Caco-2 (cell line): ENCODE results near the gene LMX1B. TPM values are rescaled to one million over a fixed set of nuclear protein-coding genes. Genes with fewer than 3 reads are reported as not detected.

Experiments used
- BruUV-seq: library from RNA; stranded (reverse); fragments of 400-500 nt; replicated peaks from 2 replicates; lab custom pipeline; 2021; lab: Mats Ljungman, UMichigan
- CTCF ChIA-PET: fragments of 300-600 bp; sonication (Branson Sonifier 250); formaldehyde crosslinking; loops from one replicate; lab custom pipeline; 2022; ENCODE audit warnings: antibody characterized with exemption; lab: Charles Lee
- POLR2A ChIA-PET: fragments of 300-600 bp; sonication (Branson Sonifier 250); formaldehyde crosslinking; loops from one replicate; lab custom pipeline; 2022; ENCODE audit warnings: antibody characterized with exemption; lab: Charles Lee
- DNase-seq, 2 experiments: peaks; one replicate each; pipeline versions ENCODE4 v3.0.0 to v3.0.0-alpha.2; 2020 to 2022
- H3K27me3 ChIP-seq: replicated peaks from 2 replicates; pipeline ENCODE4 v1.6.0; 2011; ENCODE audit warnings: low read length; ENCODE audit not compliant: control insufficient read depth, insufficient read depth
- H3K36me3 ChIP-seq: 2 replicates; pipeline ENCODE4 v1.5.1; 2011; ENCODE audit warnings: low read length; ENCODE audit not compliant: control insufficient read depth, insufficient read depth
- H3K4me1 ChIP-seq: fragments of 250-450 bp; sonication (Bioruptor Pico); 2 replicates; pipeline ENCODE4 v1.5.1; 2020; ENCODE audit warnings: mild to moderate bottlenecking
- H3K4me3 ChIP-seq: 2 replicates; pipeline ENCODE4 v1.5.1; 2011; ENCODE audit warnings: low read depth, mild to moderate bottlenecking, control low read depth, low read length
- H3K9me3 ChIP-seq: fragments of 250-450 bp; sonication (Bioruptor Pico); 2 replicates; pipeline ENCODE4 v1.5.1; 2020; ENCODE audit warnings: mild to moderate bottlenecking, moderate library complexity
- H3K27ac Mint-ChIP-seq: one replicate; pipeline ENCODE4 v1.8.0; 2022; ENCODE audit warnings: mixed read lengths; ENCODE audit not compliant: unreplicated experiment
- H3K27me3 Mint-ChIP-seq: one replicate; pipeline ENCODE4 v1.8.0; 2022; ENCODE audit warnings: mixed read lengths; ENCODE audit not compliant: insufficient read depth, unreplicated experiment
- H3K36me3 Mint-ChIP-seq: one replicate; pipeline ENCODE4 v1.8.0; 2022; ENCODE audit warnings: mild to moderate bottlenecking, mixed read lengths; ENCODE audit not compliant: insufficient read depth, unreplicated experiment
- H3K4me1 Mint-ChIP-seq: one replicate; pipeline ENCODE4 v1.8.0; 2022; ENCODE audit warnings: low read depth, mixed read lengths; ENCODE audit not compliant: unreplicated experiment
- H3K4me3 Mint-ChIP-seq: one replicate; pipeline ENCODE4 v1.8.0; 2022; ENCODE audit warnings: mild to moderate bottlenecking, moderate library complexity, mixed read lengths; ENCODE audit not compliant: unreplicated experiment
- H3K9me3 Mint-ChIP-seq: one replicate; pipeline ENCODE4 v1.8.0; 2022; ENCODE audit warnings: mixed read lengths; ENCODE audit not compliant: unreplicated experiment
- intact Hi-C: fragments of 100-400 bp; cut with micrococcal nuclease; formaldehyde crosslinking; loops from one replicate; pipeline ENCODE4 v1.10.0; 2022; ENCODE audit not compliant: unreplicated experiment
- total RNA-seq: library from RNA; stranded (reverse); gene quantifications from 2 replicates; pipeline ENCODE4 v1.2.3, GENCODE V29; 2022
- TF ChIP-seq, protein P1 (sequence below), 2 experiments: fragments of 200-600 bp in 1 of 2; IDR thresholded peaks; 1 replicate in 1 of 2; 2 replicates in 1 of 2; pipeline versions ENCODE4 v1.5.1 to v1.8.0; 2011 to 2022; ENCODE audit warnings: antibody characterized with exemption in 1 of 2, control low read depth in 1 of 2, inconsistent platforms in 1 of 2, low read depth in 1 of 2, low read length in 1 of 2, mild to moderate bottlenecking in 1 of 2, moderate library complexity in 1 of 2; ENCODE audit not compliant: insufficient read depth in 1 of 2, severe bottlenecking in 1 of 2, unreplicated experiment in 1 of 2

Gene LMX1B
- total RNA-seq, 1 experiment from 2014 or later: 17.0 TPM

DNA sequence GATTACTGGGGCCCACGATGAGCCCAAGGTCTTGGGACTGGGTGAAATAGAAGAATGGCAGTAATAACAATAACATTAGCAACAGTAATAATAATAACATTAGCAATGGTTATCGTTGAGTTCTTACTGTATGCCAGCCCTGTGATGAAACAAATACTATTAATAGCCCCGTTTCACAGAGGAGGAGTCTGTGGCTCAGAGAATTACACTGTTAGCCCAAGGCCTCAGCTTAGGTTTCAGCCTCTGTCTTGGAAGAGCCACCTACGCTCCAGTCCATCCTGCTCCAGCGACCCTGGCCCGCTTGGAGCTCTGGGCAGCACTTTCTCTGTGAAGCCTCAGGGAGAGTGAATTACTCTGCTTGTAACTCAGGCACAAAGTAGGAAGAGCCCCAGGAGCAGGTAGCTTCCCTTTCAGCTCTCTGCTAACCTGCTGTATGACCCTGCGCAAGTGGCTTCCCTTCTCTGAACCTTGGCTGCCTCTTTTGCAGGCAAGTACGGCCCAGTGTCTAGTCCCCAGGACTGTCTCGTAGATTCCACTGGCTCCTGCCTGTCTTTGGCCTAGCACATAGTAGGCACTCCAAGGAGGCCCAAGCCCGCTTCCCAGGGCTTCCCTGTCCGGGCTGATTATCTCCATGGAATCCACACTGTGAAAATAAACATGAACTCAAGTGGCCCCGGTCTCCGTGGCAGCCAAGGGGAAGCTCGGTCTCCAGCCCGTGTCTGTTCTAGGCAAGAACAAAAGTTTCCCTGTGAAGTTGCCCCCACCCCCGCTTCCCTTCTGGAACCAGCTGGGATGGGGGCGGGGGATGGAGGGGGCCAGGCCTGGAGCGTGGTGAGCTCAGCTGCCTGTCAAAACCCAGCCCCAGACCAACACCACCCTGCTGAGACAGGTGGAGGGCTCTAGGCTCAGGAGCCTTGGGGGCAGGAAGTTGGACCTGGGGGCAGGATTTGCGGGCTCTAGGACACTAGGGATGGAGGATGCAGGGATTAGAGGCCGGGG, 26.2 kb upstream of the LMX1B start:
- Histone ChIP-seq H3K4me3 (no peak overlapping the region), H3K4me1 (peaks cover 7% of the 10 kb centered on the region), H3K9me3 (no peaks in the 10 kb centered on the region; the same call in 1 of the 2 replicates), H3K27me3 (no peaks in the 10 kb centered on the region), H3K36me3 (no peaks in the 10 kb centered on the region)
- no TSS peak for BruUV-seq
- Mint-ChIP-seq H3K27ac (no peak overlapping the region), H3K27me3 (peaks cover 14% of the 10 kb centered on the region), H3K36me3 (peaks cover 4% of the 10 kb centered on the region), H3K9me3 (peaks cover 11% of the 10 kb centered on the region), H3K4me3 (no peak overlapping the region), H3K4me1 (peaks cover 7% of the 10 kb centered on the region)
- intact Hi-C loops: no loop called here
- TF ChIP-seq, protein P1, sequence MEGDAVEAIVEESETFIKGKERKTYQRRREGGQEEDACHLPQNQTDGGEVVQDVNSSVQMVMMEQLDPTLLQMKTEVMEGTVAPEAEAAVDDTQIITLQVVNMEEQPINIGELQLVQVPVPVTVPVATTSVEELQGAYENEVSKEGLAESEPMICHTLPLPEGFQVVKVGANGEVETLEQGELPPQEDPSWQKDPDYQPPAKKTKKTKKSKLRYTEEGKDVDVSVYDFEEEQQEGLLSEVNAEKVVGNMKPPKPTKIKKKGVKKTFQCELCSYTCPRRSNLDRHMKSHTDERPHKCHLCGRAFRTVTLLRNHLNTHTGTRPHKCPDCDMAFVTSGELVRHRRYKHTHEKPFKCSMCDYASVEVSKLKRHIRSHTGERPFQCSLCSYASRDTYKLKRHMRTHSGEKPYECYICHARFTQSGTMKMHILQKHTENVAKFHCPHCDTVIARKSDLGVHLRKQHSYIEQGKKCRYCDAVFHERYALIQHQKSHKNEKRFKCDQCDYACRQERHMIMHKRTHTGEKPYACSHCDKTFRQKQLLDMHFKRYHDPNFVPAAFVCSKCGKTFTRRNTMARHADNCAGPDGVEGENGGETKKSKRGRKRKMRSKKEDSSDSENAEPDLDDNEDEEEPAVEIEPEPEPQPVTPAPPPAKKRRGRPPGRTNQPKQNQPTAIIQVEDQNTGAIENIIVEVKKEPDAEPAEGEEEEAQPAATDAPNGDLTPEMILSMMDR (IDR thresholded peaks at IDR 0.05; ENCODE audit: insufficient read depth in 1 of 2, low read depth in 1 of 2, low read length in 1 of 2, severe bottlenecking in 1 of 2, unreplicated experiment in 1 of 2): no peak
- POLR2A ChIA-PET: no interaction called here
- DNase-seq: no peak
- CTCF ChIA-PET: no interaction called here

DNA sequence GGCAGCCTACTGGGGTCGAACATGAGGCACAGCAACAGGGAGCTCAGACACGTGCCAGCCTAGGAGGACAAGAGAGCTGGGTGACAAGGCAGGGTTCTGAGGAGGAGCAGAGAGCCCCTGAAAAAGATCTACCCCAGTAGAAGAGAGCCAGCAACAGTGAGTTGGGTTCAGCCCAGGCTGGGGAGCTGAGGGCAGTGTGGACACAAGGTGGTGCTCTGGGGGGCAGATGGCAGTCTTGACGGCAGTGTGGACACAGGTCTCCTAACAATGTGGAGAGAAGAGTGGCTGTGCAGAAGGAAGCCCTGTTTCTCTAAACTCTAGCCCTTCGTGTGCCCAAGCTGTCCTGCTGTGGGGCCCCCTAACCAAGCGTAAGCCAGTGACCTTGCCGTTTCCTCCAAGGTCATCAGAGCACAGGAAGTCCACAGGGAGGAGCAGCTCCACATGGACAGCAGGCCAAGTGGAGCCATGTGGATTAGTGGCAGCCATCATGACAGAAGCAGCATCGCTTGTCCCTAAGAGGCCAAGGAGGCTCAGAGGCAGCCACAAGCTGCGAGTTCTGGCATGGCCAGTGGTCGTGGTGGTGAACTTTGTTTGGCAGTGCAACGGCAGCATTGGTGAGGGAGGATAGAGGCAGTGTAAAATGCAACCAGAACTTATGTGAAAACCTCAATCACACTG, 25.1 kb upstream of the LMX1B start:
- ChIA-PET POLR2A (no interaction called here), CTCF (no interaction called here)
- no peak overlapping the region for H3K4me3 ChIP-seq
- intact Hi-C loops: no loop called here
- no TSS peak for BruUV-seq
- no peaks in the 10 kb centered on the region for H3K36me3 ChIP-seq
- peaks cover 4% of the 10 kb centered on the region for H3K36me3 Mint-ChIP-seq
- H3K27me3 ChIP-seq: no peaks in the 10 kb centered on the region
- DNase-seq: no peak
- H3K4me3 Mint-ChIP-seq: no peak overlapping the region
- H3K27me3 Mint-ChIP-seq: peaks cover 14% of the 10 kb centered on the region
- no peaks in the 10 kb centered on the region; the same call in 1 of the 2 replicates for H3K9me3 ChIP-seq
- peaks cover 11% of the 10 kb centered on the region for H3K9me3 Mint-ChIP-seq
- H3K27ac Mint-ChIP-seq: no peak overlapping the region
- no peaks in the 10 kb centered on the region for H3K4me1 Mint-ChIP-seq
- TF ChIP-seq, protein P1 (IDR thresholded peaks at IDR 0.05; ENCODE audit: insufficient read depth in 1 of 2, low read depth in 1 of 2, low read length in 1 of 2, severe bottlenecking in 1 of 2, unreplicated experiment in 1 of 2): no peak
- H3K4me1 ChIP-seq: peaks cover 7% of the 10 kb centered on the region

DNA sequence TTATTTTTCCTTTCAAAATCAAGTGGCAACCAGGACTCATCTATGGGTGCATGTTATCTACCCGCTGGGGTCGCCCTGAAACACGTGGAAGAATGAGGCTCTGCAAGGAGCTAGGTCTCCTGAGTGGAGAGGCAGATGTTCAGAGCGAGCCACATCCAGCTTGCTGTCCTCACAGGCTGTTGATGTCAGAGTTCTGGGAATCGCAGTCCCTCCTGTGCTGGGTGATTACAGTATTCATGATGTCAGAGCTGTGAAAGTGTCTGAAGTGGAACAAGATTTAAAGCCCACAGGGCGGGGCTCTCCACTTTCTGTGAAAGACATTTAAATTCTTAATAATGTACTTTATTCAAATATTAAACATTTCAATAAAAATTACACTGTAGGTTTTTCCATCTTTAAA, 24.4 kb upstream of the LMX1B start:
- Mint-ChIP-seq H3K4me3 (no peak overlapping the region), H3K27me3 (peaks cover 14% of the 10 kb centered on the region), H3K27ac (no peak overlapping the region), H3K36me3 (peaks cover 4% of the 10 kb centered on the region), H3K9me3 (peaks cover 11% of the 10 kb centered on the region), H3K4me1 (no peaks in the 10 kb centered on the region)
- H3K4me1 ChIP-seq: peaks cover 7% of the 10 kb centered on the region
- ChIA-PET CTCF (no interaction called here), POLR2A (no interaction called here)
- no TSS peak for BruUV-seq
- intact Hi-C loops: no loop called here
- no peak overlapping the region for H3K4me3 ChIP-seq
- H3K36me3 ChIP-seq: no peaks in the 10 kb centered on the region
- no peaks in the 10 kb centered on the region; the same call in 1 of the 2 replicates for H3K9me3 ChIP-seq
- TF ChIP-seq, protein P1 (IDR thresholded peaks at IDR 0.05; ENCODE audit: insufficient read depth in 1 of 2, low read depth in 1 of 2, low read length in 1 of 2, severe bottlenecking in 1 of 2, unreplicated experiment in 1 of 2): no peak
- DNase-seq: no peak
- no peaks in the 10 kb centered on the region for H3K27me3 ChIP-seq
